Spleen (tissue), 7 donors: Measurements from ENCODE around the gene AP5Z1.

Experiments used
- POLR2A ChIP-seq, 3 donors: fragments of 450-650 bp; IDR thresholded peaks; one replicate each; pipeline ENCODE4 v1.5.1; 2017; ENCODE audit warnings: antibody characterized with exemption in 3 of 3, mild to moderate bottlenecking in 1 of 3
- TF ChIP-seq, protein P1 (sequence below), 11 experiments: fragments of 200-600 bp in 7 of 11; fragments of 450-650 bp in 4 of 11; sonication (generic) in 4 of 11; IDR thresholded peaks in 8 of 11; conservative IDR thresholded peaks in 3 of 11; 1 replicate in 7 of 11; 2 replicates in 4 of 11; pipeline versions ENCODE4 v1.4.0 to v1.8.0; 2016 to 2021; ENCODE audit warnings: antibody characterized with exemption in 11 of 11, inconsistent platforms in 4 of 11, mild to moderate bottlenecking in 1 of 11
- donor health status: DM: no; HTN: no; CAD: no; lungs with moderate emphysema.
- donor health status: DM: no; HTN: no; CAD: no.
- donor health status: DM: no; HTN: no; CAD: no.

DNA sequence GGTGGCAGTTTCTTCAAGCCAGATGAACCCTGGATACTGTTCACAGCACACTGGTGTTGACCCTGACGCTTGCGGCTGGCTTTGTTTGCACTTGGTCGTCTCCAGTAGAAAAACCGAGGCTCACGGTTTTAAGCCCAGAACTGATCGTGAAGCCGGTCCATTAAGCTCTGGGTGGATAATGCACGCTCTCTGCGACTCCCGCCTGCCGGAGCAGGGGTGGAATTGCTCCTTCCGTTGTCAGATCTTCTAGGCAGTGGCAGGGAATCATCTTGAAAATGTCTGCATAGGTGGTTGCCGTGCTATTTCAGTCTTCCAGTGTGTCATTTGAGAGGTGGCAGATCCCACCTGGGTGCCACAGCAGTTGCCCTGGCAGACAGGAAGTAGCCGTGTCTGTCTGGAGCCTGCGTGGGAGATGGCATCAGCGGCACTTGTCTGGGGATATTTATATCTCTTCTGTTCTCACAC, 35.9 kb upstream of the AP5Z1 start:
- TF ChIP-seq, protein P1, sequence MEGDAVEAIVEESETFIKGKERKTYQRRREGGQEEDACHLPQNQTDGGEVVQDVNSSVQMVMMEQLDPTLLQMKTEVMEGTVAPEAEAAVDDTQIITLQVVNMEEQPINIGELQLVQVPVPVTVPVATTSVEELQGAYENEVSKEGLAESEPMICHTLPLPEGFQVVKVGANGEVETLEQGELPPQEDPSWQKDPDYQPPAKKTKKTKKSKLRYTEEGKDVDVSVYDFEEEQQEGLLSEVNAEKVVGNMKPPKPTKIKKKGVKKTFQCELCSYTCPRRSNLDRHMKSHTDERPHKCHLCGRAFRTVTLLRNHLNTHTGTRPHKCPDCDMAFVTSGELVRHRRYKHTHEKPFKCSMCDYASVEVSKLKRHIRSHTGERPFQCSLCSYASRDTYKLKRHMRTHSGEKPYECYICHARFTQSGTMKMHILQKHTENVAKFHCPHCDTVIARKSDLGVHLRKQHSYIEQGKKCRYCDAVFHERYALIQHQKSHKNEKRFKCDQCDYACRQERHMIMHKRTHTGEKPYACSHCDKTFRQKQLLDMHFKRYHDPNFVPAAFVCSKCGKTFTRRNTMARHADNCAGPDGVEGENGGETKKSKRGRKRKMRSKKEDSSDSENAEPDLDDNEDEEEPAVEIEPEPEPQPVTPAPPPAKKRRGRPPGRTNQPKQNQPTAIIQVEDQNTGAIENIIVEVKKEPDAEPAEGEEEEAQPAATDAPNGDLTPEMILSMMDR (IDR thresholded peaks at IDR 0.05 in 8 of 11, conservative IDR thresholded peaks at IDR 0.05 in 3 of 11): peak in 6 of 11 experiments; percentile 35 to 50 (median 44)
- no peak for TF ChIP-seq POLR2A (IDR thresholded peaks at IDR 0.05)
